ENCODE measurements around the gene PPP1CC. TPM values are rescaled to one million over a fixed set of nuclear protein-coding genes. Genes with fewer than 3 reads are reported as not detected.

Gene PPP1CC
- total and polyA plus RNA-seq, 2 donors from 2014 or later, result 57.0 to 82.3 TPM

DNA sequence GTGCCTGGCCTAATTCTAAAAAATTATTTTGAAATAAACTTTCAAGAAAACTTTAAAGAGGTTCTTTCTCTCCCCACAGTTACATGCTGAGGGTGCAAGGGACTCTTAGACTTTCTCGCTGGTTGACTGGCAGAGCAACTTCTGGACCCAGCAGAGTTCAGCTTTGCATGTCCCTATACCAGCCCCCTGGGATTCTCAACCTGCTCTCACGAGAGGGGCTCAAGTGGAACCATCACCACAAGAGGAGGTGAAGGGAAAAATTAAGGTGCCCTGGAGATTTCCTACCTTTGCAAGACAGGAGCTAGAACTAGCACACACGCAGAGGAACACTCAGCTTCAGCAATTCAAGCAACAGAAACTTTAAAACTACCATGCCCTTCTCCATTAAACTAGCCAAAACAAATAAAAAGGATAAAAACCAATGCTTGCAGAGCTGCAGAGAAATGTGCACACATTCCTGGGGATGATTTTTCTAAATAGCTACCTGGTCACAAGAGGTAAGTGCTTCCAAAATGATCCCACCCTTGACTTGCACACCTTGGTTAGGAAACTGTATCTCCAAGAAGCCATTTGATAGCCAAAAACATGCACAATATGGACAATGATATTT lies 56.3 kb downstream of the PPP1CC start:
- Histone ChIP-seq H3K4me1 (ENCODE audit: control insufficient read depth in 2 of 3, insufficient read depth in 2 of 3, low read depth in 1 of 3, low read length in 3 of 3) (peaks cover 0 to 7% (median 6%) of the 10 kb centered on the region in 3 donors), H3K4me3 (ENCODE audit: low read length in 3 of 3) (no peak overlapping the region), H3K27me3 (ENCODE audit: control insufficient read depth, insufficient read depth, low read length) (no peaks in the 10 kb centered on the region), H3K27ac (ENCODE audit: low read depth in 2 of 2, low read length in 2 of 2) (no peak overlapping the region), H3K9me3 (ENCODE audit: control insufficient read depth in 2 of 3, insufficient read depth in 1 of 3, low read length in 3 of 3) (peaks cover 0 to 3% (median 0%) of the 10 kb centered on the region in 3 donors), H3K36me3 (ENCODE audit: control insufficient read depth in 2 of 3, insufficient read depth in 3 of 3, low read length in 3 of 3) (no peaks in the 10 kb centered on the region), H3K9ac (ENCODE audit: low read length in 3 of 3) (no peak overlapping the region)
- no peak for FAIRE-seq
- no peak for DNase-seq
- intact Hi-C loops (cut with DNase I), result no loop called here
- TF ChIP-seq, protein P1, sequence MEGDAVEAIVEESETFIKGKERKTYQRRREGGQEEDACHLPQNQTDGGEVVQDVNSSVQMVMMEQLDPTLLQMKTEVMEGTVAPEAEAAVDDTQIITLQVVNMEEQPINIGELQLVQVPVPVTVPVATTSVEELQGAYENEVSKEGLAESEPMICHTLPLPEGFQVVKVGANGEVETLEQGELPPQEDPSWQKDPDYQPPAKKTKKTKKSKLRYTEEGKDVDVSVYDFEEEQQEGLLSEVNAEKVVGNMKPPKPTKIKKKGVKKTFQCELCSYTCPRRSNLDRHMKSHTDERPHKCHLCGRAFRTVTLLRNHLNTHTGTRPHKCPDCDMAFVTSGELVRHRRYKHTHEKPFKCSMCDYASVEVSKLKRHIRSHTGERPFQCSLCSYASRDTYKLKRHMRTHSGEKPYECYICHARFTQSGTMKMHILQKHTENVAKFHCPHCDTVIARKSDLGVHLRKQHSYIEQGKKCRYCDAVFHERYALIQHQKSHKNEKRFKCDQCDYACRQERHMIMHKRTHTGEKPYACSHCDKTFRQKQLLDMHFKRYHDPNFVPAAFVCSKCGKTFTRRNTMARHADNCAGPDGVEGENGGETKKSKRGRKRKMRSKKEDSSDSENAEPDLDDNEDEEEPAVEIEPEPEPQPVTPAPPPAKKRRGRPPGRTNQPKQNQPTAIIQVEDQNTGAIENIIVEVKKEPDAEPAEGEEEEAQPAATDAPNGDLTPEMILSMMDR (IDR thresholded peaks at IDR 0.05; ENCODE audit: borderline replicate concordance, extremely low read depth, insufficient read depth), result no peak

DNA sequence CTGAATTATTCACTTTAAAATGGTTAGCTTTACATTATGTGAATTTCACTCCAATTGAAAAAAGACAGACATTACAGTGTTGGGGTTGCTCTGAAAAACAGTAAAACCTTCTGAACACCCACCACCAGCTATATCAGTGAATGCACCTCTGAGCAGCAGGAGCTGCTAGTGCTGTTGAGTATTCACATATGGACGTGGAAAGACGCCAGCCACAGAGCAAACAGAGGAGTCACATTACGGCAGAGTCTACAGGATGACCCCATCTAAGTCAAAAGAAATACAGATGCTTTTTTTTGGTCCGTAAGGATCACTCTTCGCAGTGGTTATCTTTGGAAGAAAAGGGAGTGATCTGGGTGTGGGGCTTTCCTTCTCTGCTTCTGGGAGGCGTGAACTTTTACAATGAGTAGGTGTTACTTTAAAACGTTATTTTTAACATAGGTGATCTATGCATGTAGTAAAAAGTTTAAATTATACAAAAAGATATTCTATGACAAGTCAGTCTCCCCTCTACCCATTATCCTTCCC lies 58.3 kb downstream of the PPP1CC start:
- Histone ChIP-seq H3K9me3 (ENCODE audit: control insufficient read depth in 2 of 3, insufficient read depth in 1 of 3, low read length in 3 of 3) (peaks cover 0 to 3% (median 0%) of the 10 kb centered on the region in 3 donors), H3K9ac (ENCODE audit: low read length in 3 of 3) (no peak overlapping the region), H3K4me3 (ENCODE audit: low read length in 3 of 3) (no peak overlapping the region), H3K36me3 (ENCODE audit: control insufficient read depth in 2 of 3, insufficient read depth in 3 of 3, low read length in 3 of 3) (no peaks in the 10 kb centered on the region), H3K27me3 (ENCODE audit: control insufficient read depth, insufficient read depth, low read length) (no peaks in the 10 kb centered on the region), H3K4me1 (ENCODE audit: control insufficient read depth in 2 of 3, insufficient read depth in 2 of 3, low read depth in 1 of 3, low read length in 3 of 3) (peaks cover 0 to 7% (median 6%) of the 10 kb centered on the region in 3 donors), H3K27ac (ENCODE audit: low read depth in 2 of 2, low read length in 2 of 2) (no peak overlapping the region)
- intact Hi-C loops (cut with DNase I), result no loop called here
- FAIRE-seq, result no peak
- TF ChIP-seq, protein P1 (IDR thresholded peaks at IDR 0.05; ENCODE audit: borderline replicate concordance, extremely low read depth, insufficient read depth), result no peak
- peak in 1 of 5 donors; percentile 26 for DNase-seq

DNA sequence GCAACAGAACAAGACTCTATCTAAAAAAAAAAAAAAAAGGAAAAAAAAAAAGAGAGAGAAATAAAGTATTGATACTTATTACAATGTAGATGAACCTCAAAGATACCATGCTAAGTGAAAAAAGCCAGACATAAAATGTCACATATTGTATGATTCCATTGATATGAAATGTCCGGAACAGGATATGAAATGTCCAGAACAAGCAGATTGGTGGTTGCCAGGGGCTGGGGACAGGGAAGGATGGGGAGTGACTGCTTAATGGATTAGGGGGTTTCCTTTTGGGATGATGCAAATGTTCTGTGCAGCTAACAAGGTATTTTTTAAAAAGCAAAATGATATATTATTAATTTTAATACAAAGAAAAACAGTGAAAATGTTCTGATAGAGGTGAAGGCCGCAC lies 58.8 kb downstream of the PPP1CC start:
- Histone ChIP-seq H3K4me1 (ENCODE audit: control insufficient read depth in 2 of 3, insufficient read depth in 2 of 3, low read depth in 1 of 3, low read length in 3 of 3) (peaks cover 0 to 7% (median 6%) of the 10 kb centered on the region in 3 donors), H3K27me3 (ENCODE audit: control insufficient read depth, insufficient read depth, low read length) (no peaks in the 10 kb centered on the region), H3K27ac (ENCODE audit: low read depth in 2 of 2, low read length in 2 of 2) (no peak overlapping the region), H3K9me3 (ENCODE audit: control insufficient read depth in 2 of 3, insufficient read depth in 1 of 3, low read length in 3 of 3) (peaks cover 0 to 3% (median 0%) of the 10 kb centered on the region in 3 donors), H3K9ac (ENCODE audit: low read length in 3 of 3) (no peak overlapping the region), H3K36me3 (ENCODE audit: control insufficient read depth in 2 of 3, insufficient read depth in 3 of 3, low read length in 3 of 3) (no peaks in the 10 kb centered on the region), H3K4me3 (ENCODE audit: low read length in 3 of 3) (no peak overlapping the region)
- no peak for FAIRE-seq
- intact Hi-C loops (cut with DNase I), result no loop called here
- no peak for DNase-seq
- TF ChIP-seq, protein P1 (IDR thresholded peaks at IDR 0.05; ENCODE audit: borderline replicate concordance, extremely low read depth, insufficient read depth), result no peak
